Endothelial cell of umbilical vein (primary cell): ENCODE data around the gene ARL4C. TPM values are rescaled to one million over a fixed set of nuclear protein-coding genes. Genes with fewer than 3 reads are reported as not detected.
A peak's percentile ranks its signal among the peaks of the same experiment; 100 is the strongest.

ENCODE experiments used
- BruUV-seq: library from RNA; stranded (reverse); fragments of 400-500 nt; replicated peaks from 2 replicates; lab custom pipeline; 2021; lab: Mats Ljungman, UMichigan
- CTCF ChIA-PET: fragments of 300-600, 350-600 bp; sonication (Branson Sonifier 250); formaldehyde crosslinking; loops from one replicate; lab custom pipeline; 2021; ENCODE audit warnings: antibody characterized with exemption, inconsistent platforms; lab: Charles Lee
- POLR2A ChIA-PET: fragments of 300-600, 350-600 bp; sonication (Branson Sonifier 250); formaldehyde crosslinking; loops from one replicate; lab custom pipeline; 2021; ENCODE audit warnings: antibody characterized with exemption, inconsistent platforms; lab: Charles Lee
- DNase-seq: peaks from one replicate; pipeline ENCODE4 v3.0.0-alpha.2; 2011; ENCODE audit warnings: low read depth, low spot score
- FAIRE-seq: peaks from 2 replicates; lab custom pipeline; 2011; peaks lifted over from hg19 to GRCh38; lab: Jason Lieb, UNC
- H2AFZ ChIP-seq: 2 replicates; pipeline ENCODE4 v1.6.0; 2012; ENCODE audit warnings: low read depth, low read length, control low read depth, inconsistent platforms
- H3K27ac ChIP-seq: 2 replicates; pipeline ENCODE4 v1.5.1; 2011; ENCODE audit warnings: low read depth, mild to moderate bottlenecking, control low read depth, low read length, moderate library complexity; ENCODE audit not compliant: insufficient read depth
- H3K27me3 ChIP-seq, 2 experiments: 2 replicates each; pipeline versions ENCODE4 v1.6.0 to v1.6.1; 2011; ENCODE audit warnings: low read length in 2 of 2, mixed read lengths in 1 of 2; ENCODE audit not compliant: control insufficient read depth in 2 of 2, insufficient read depth in 2 of 2
- H3K36me3 ChIP-seq, 2 experiments: 2 replicates in 1 of 2; 3 replicates in 1 of 2; pipeline ENCODE4 v1.5.1; 2011; ENCODE audit warnings: low read length in 2 of 2, mild to moderate bottlenecking in 1 of 2, moderate library complexity in 1 of 2; ENCODE audit not compliant: control insufficient read depth in 2 of 2, insufficient read depth in 2 of 2; ENCODE audit errors: extremely low read depth in 1 of 2
- H3K4me1 ChIP-seq: 3 replicates; pipeline ENCODE4 v1.5.1; 2011; ENCODE audit warnings: mild to moderate bottlenecking, low read length; ENCODE audit not compliant: control insufficient read depth, insufficient read depth; ENCODE audit errors: extremely low read depth
- H3K4me2 ChIP-seq: 2 replicates; pipeline ENCODE4 v1.6.1; 2011; ENCODE audit warnings: low read length, control low read depth, mixed read lengths; ENCODE audit not compliant: insufficient read depth
- H3K4me3 ChIP-seq, 3 experiments: fragments of 200-600 bp in 1 of 3; sonication (generic), shearing (Covaris generic) in 1 of 3; replicated peaks in 1 of 3; 2 replicates each; pipeline ENCODE4 v1.5.1; 2011 to 2016; ENCODE audit warnings: control low read depth in 3 of 3, low read length in 3 of 3, mild to moderate bottlenecking in 2 of 3, inconsistent platforms in 1 of 3, low read depth in 1 of 3, moderate library complexity in 1 of 3; ENCODE audit not compliant: insufficient read depth in 1 of 3
- H3K79me2 ChIP-seq: 2 replicates; pipeline ENCODE4 v1.6.0; 2012; ENCODE audit warnings: low read length, inconsistent platforms; ENCODE audit not compliant: control insufficient read depth, insufficient read depth
- H3K9ac ChIP-seq: replicated peaks from 2 replicates; pipeline ENCODE3; 2011; ENCODE audit warnings: low read length, control low read depth; ENCODE audit not compliant: insufficient read depth; ENCODE audit errors: extremely low read depth
- H3K9me1 ChIP-seq: replicated peaks from 3 replicates; pipeline ENCODE4 v1.6.0; 2011; ENCODE audit warnings: mild to moderate bottlenecking, low read length; ENCODE audit not compliant: control insufficient read depth, insufficient read depth; ENCODE audit errors: extremely low read depth
- H3K9me3 ChIP-seq: replicated peaks from 2 replicates; pipeline ENCODE4 v1.5.1; 2012; ENCODE audit warnings: low read length, inconsistent platforms; ENCODE audit not compliant: control insufficient read depth, insufficient read depth
- H4K20me1 ChIP-seq: replicated peaks from 2 replicates; pipeline ENCODE3; 2011; ENCODE audit warnings: mild to moderate bottlenecking, low read length; ENCODE audit not compliant: control insufficient read depth, insufficient read depth; ENCODE audit errors: extremely low read depth
- CTCF ChIP-seq, 2 donors: IDR thresholded peaks; 1 replicate in 1 of 2; 2 replicates in 1 of 2; pipeline ENCODE4 v1.5.1; 2011; ENCODE audit warnings: low read length in 2 of 2, mild to moderate bottlenecking in 2 of 2, moderate library complexity in 2 of 2, control low read depth in 1 of 2, inconsistent platforms in 1 of 2, low read depth in 1 of 2; ENCODE audit not compliant: insufficient read depth in 1 of 2; ENCODE audit errors: extremely low read depth in 1 of 2
- EZH2 ChIP-seq: IDR thresholded peaks from 2 replicates; pipeline ENCODE4 v1.6.1; 2012; ENCODE audit warnings: borderline replicate concordance, low read depth, mild to moderate bottlenecking, moderate library complexity, low read length, inconsistent platforms; ENCODE audit not compliant: severe bottlenecking
- FOS ChIP-seq: IDR thresholded peaks from 2 replicates; pipeline ENCODE4 v1.6.1; 2011; ENCODE audit warnings: mild to moderate bottlenecking, low read length, moderate library complexity, borderline replicate concordance; ENCODE audit not compliant: insufficient read depth
- GATA2 ChIP-seq: IDR thresholded peaks from 2 replicates; pipeline ENCODE4 v1.7.0; 2011; ENCODE audit warnings: low read depth, mild to moderate bottlenecking, moderate library complexity, mixed read lengths, low read length; ENCODE audit not compliant: insufficient read length, insufficient read depth
- JUN ChIP-seq: IDR thresholded peaks from 2 replicates; pipeline ENCODE4 v1.6.1; 2011; ENCODE audit warnings: borderline replicate concordance, low read depth; ENCODE audit not compliant: insufficient read length, insufficient read depth
- MAX ChIP-seq: IDR thresholded peaks from 2 replicates; pipeline ENCODE4 v1.6.1; 2011; ENCODE audit not compliant: insufficient read depth, insufficient read length
- MYC ChIP-seq: IDR thresholded peaks from one replicate; pipeline ENCODE4 v1.6.1; 2011; ENCODE audit warnings: mild to moderate bottlenecking, low read depth, low read length
- POLR2A ChIP-seq: IDR thresholded peaks from 2 replicates; pipeline ENCODE4 v1.6.1; 2012; ENCODE audit warnings: low read depth, mild to moderate bottlenecking, control low read depth, low read length
- POLR2AphosphoS5 ChIP-seq: IDR thresholded peaks from 2 replicates; pipeline ENCODE4 v1.6.1; 2012; ENCODE audit warnings: low read depth, mild to moderate bottlenecking, control low read depth, low read length, moderate library complexity; ENCODE audit not compliant: insufficient read depth
- dilution Hi-C: fragments of 300-500 bp; cut with MboI; formaldehyde crosslinking; loops from one replicate; pipeline ENCODE4 v1.15.0; 2019; ENCODE audit warnings: low sequenced_read_pairs; ENCODE audit not compliant: extremely low pct_ligation_motif_present
- intact Hi-C: fragments of 100-400 bp; cut with micrococcal nuclease; formaldehyde crosslinking; loops from one replicate; pipeline ENCODE4 v1.10.0; 2022
- polyA plus RNA-seq, 4 experiments: library from polyadenylated mRNA; depleted of rRNA in 3 of 4; stranded (reverse) in 3 of 4; unstranded in 1 of 4; fragments of >200 nt; gene quantifications; 2 replicates each; pipeline versions ENCODE4 v1.2.1 to v1.2.3, GENCODE V29; 2011 to 2012; ENCODE audit warnings: missing spikeins in 1 of 4
- total RNA-seq: library from RNA; stranded (reverse); gene quantifications from 2 replicates; pipeline ENCODE4 v1.2.3, GENCODE V29; 2021

Gene ARL4C
- total and polyA plus RNA-seq, 2 donors (not counting 3 experiments of a cell fraction or from before 2014, with no cell fraction given): 5.5 to 10.5 TPM

- Histone ChIP-seq H3K79me2 (no peaks in the 10 kb centered on the region), H3K9me3 (no peaks in the 10 kb centered on the region), H3K27ac (peak overlapping the region; percentile 2), H3K9ac (no peak overlapping the region), H4K20me1 (no peaks in the 10 kb centered on the region), H2AFZ (peak overlapping the region; percentile 30), H3K4me1 (peaks cover 26% of the 10 kb centered on the region), H3K4me2 (no peak overlapping the region), H3K27me3 (no peaks in the 10 kb centered on the region), H3K4me3 (no peak overlapping the region), H3K36me3 (no peaks in the 10 kb centered on the region), H3K9me1 (no peaks in the 10 kb centered on the region)
- ChIA-PET POLR2A (no interaction called here), CTCF (interaction anchor here (0.8 to 1.5 kb wide), 4 partner anchors 9 to 51 kb away, joined by 3 to 5 read pairs (median 4); partner anchors contain the start of gene ARL4C)
- no TSS peak for BruUV-seq
- FAIRE-seq: peak; percentile 94
- dilution Hi-C loops: no loop called here
- intact Hi-C loops: loop anchor here (2.0 to 5.0 kb wide), 3 partner anchors 42 to 199 kb away; no protein-coding TSS in a partner anchor
- DNase-seq: peak; percentile 52
- TF ChIP-seq CTCF (IDR thresholded peaks at IDR 0.05; ENCODE audit: extremely low read depth in 1 of 2, insufficient read depth in 1 of 2, low read depth in 1 of 2, low read length in 2 of 2) (no peak), MAX (no peak), GATA2 (no peak), POLR2A (no peak), POLR2AphosphoS5 (peak; percentile 51), JUN (no peak), EZH2 (no peak), MYC (no peak), FOS (no peak)
Measured at GRCh38 chr2:234446404-234447076, 50.3 kb downstream of the ARL4C start.
